Suppressor macrophage treated with lipopolysaccharide for 1 hour (primary cell): Measurements from ENCODE around the gene TAF4.
"Not testable (repeated sequence)": the region's sequence is repeated elsewhere in the genome, so short reads cannot be mapped to it uniquely, and the experiment has no call there.

Experiments used
- DNase-seq, 3 donors: peaks; one replicate each; pipeline ENCODE4 v3.0.0-alpha.2; 2020 to 2022

The TAF4 gene, protein sequence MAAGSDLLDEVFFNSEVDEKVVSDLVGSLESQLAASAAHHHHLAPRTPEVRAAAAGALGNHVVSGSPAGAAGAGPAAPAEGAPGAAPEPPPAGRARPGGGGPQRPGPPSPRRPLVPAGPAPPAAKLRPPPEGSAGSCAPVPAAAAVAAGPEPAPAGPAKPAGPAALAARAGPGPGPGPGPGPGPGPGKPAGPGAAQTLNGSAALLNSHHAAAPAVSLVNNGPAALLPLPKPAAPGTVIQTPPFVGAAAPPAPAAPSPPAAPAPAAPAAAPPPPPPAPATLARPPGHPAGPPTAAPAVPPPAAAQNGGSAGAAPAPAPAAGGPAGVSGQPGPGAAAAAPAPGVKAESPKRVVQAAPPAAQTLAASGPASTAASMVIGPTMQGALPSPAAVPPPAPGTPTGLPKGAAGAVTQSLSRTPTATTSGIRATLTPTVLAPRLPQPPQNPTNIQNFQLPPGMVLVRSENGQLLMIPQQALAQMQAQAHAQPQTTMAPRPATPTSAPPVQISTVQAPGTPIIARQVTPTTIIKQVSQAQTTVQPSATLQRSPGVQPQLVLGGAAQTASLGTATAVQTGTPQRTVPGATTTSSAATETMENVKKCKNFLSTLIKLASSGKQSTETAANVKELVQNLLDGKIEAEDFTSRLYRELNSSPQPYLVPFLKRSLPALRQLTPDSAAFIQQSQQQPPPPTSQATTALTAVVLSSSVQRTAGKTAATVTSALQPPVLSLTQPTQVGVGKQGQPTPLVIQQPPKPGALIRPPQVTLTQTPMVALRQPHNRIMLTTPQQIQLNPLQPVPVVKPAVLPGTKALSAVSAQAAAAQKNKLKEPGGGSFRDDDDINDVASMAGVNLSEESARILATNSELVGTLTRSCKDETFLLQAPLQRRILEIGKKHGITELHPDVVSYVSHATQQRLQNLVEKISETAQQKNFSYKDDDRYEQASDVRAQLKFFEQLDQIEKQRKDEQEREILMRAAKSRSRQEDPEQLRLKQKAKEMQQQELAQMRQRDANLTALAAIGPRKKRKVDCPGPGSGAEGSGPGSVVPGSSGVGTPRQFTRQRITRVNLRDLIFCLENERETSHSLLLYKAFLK

DNA sequence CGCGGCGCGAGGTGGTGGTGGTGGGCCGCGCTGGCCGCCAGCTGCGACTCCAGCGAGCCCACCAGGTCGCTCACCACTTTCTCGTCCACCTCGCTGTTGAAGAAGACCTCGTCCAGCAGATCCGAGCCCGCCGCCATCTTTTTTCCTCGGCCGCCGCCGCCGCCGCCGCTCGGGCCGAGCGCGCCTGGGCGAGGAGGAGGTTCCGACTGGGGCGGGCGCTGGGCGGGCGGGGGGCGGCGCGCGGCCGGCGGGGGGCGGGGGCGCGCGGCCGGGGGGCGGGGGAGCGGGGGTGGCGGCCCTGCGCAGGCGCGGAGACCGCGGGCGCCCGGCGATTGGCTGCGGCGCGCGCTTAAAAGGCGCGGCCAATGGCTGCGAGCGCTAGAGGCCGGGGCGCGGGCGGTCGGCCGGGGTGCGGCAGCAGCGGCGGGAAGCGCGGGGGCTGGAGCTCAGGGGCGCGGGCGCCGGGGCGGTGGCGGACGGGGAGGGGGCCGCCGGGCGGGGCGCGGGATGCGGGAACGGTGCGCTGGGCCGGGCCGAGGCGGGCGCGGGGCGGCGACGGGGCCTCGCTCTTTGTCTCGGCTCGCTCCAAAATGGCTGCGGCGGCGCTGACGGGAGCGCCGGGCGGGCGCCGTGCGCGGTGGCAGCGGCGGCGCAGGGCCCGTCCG lies at the start of gene TAF4:
TAF4 (minus strand) TSS at position 208 of the 665 bp plus-strand sequence; CDS start at position 137, 71 bp downstream.
- peak; percentile 84 to 96 (median 93) for DNase-seq

DNA sequence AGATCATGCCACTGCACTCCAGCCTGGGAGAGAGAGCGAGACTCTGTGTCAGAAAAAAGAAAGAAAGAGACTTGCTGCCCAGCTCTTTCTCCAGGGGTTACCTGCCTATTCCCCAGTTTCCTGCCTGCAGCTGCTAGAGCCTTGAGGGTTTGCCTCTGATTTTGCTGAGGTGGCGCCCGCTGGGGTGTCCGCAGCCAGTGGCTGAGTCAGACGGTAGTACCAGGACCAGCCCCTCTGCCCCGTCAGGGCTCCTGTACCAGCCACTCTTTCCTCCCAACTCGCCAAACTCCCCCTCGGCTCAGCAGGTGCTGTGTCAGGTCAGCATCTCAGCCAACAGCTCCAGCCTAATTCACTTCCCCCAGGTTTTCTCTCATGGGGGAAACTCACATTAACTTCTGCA lies 49.2 kb upstream of the TAF4 start:
- DNase-seq: no peak

DNA sequence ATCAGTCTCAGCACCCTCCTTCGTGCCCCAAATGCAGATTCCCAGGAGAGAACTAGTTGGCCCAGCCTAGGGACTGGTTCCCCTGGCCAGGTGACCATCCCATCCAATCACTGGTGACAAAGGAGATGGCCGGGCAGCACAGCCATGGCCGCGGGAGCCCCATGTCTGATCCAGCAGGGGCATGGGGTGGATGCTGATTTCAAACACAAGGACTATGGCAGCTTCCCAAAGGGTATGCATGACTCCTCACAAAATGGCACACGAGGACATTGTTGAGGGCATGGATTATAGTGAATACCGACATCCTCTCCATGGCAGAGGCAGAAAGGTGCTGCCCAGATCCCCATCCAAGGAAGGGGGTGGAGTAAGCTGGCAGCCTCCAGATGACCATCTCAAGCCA lies 46.7 kb upstream of the TAF4 start:
- no peak for DNase-seq

DNA sequence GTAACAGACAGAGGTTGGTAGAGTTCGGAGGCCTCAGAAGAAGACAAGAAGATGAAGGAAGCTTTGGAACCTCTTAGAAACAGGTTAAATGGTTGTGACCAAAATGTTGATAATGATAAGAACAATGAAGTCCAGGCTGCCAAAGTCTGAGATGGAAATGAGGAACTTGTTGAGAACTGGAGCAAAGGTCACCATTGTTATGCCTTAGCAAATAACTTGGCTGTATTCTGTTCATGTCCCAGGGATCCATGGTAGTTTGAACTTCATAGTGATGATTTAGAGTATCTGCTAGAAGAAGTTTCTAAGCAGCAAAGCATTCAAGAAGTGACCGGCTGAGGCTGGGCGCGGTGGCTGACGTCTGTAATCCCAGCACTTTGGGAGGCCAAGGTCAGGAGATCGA lies 45.5 kb upstream of the TAF4 start:
- DNase-seq: no peak

DNA sequence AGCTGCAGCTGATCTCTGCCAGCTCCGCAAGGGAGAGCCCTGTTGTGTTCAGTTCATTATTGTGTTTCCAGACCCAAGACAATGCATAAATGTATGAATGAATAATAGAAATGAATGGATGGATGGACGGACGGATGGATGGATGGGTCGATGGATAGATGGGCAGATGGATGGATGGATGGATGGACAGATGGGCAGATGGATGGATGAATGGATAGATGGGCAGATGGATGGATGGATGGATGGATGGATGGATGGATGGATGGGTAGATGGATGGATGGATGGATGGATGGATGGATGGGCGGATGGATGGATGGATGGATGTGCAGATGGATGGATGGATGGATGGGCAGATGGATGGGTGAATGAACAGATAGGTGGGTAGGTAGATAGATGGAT lies 39.9 kb upstream of the TAF4 start:
- DNase-seq: no peak

DNA sequence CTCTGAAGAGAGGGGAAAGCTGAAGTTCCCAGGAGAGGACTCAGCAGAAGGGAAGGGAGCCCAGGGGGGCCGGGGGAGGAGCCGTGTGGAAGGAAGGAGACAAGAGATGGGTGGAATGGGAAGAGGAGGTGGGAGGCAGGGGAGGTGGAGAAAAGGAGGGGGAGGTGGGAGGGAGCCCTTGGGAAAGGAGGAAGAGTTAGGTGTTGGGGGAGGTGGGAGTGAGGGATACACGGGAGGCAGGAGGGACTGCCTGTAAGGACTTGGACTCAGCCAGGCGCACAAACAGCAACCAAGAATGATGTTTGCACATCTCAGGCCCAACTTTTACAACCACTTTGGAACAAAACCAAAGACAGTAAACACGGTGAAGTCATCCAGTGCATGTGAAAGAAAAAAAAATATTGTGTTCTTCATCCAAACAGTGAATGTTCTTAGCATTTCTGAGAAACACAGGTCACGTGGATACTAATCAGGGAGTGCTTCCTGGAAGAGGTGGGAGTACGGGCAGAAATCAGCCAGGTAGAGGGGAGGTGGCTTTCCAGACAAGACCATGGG lies 39.2 kb upstream of the TAF4 start:
- no peak for DNase-seq

DNA sequence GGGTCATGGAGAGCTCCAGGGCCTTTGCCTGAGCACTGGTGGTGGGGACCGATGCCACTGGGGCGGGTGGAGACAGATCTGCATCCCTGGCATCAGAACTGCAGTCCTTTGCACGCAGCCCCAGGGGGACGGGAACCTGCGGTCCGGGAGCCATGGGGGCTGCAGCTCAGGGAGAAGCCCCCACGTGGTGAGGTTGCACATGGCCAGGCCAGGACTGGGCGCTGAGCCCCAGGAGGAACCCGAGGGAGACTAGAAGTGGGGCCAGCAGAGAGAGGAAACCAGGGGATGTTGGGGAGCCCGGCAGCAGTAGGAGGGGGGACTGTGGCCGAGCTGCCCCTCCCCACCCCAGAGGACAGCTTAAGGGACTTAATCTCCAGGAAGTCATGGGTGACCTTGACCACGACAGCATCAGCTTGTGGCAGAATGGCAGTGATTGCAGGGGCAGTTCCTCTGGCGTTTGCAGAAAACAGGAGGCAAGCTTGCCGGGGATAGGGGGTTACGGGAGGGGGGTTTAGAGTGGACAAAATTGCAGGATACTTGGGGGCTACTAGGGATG lies 38.6 kb upstream of the TAF4 start:
- no peak for DNase-seq

DNA sequence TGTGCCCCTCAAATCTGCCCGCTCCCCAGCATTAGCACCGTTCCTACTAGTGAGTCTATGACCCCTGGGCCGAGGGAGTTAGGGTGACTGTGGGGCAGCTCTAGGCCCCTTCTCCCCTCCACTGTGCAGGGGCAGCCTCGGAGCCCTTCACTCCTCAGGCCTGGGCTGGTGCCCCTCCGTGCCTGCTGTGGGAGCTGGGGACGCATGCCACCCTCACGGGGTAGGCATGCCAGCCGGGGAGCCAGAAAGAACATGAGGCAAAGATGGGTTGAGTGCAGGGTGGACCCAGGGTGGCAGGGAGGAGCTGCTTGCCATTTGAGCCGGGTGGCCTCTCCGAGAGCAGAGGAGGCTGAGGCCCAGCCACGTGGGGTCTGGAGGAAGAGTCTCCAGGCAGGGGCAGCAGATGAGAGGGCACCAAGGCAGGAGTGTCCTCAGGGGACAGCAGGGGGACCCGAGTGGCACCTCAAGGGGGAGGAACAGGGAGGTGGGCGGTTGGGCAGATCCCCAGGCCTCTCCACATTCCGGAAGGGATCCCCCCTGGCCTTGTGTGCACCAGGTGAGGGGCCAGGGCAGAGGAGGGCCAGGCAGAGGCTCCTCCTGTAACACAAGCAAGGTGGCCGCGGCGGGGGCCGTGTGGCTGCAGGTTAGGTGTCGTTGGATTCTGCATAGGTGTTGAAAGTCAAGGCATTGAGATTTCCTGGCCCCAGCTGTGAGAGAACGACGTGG lies 38.0 kb upstream of the TAF4 start:
- DNase-seq: no peak

DNA sequence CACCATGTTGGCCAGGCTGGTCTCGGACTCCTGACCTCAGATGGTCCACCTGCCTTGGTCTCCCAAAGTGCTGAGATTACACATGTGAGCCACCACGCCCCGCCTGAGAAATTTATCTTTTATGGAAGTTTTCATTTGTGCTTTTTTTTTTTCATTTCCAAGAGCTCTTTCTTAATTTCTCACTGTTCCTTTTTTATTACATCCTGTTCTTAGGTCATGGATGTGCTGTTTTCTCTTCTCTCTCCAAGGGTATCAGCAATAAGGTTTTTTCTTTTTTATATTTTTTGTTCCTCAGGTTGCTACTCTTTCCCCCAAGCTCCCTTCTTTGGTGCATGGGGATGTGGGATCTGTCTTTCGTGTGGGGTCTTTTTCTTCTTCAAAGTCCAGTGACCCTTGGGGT lies 35.4 kb upstream of the TAF4 start:
- no peak for DNase-seq

DNA sequence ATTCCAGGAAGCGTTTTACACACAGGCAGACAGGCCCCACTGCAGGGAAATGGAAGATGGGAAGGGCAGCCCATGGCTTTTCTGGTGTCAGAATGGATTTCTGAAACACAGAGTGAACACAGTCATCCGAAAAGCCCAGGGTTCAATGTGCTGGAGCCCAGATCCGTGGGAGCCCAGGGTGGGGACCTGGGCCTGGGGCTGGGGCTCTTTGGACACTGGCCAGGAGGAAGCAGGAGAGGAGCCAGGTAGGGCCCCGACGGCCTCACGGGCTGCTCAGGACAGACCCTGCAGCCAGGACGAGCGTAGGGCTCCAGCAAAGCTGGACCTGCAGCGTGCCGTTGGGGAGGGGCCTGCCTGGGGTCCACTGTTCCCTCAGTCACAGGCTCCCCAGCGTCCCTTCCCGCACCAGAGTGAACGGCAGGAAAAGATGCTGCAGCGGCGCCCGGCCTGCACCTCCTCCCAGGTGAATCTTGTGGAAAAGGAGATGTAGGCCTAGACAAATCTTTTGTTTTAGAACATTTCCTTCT lies 32.3 kb upstream of the TAF4 start:
- DNase-seq: no peak

DNA sequence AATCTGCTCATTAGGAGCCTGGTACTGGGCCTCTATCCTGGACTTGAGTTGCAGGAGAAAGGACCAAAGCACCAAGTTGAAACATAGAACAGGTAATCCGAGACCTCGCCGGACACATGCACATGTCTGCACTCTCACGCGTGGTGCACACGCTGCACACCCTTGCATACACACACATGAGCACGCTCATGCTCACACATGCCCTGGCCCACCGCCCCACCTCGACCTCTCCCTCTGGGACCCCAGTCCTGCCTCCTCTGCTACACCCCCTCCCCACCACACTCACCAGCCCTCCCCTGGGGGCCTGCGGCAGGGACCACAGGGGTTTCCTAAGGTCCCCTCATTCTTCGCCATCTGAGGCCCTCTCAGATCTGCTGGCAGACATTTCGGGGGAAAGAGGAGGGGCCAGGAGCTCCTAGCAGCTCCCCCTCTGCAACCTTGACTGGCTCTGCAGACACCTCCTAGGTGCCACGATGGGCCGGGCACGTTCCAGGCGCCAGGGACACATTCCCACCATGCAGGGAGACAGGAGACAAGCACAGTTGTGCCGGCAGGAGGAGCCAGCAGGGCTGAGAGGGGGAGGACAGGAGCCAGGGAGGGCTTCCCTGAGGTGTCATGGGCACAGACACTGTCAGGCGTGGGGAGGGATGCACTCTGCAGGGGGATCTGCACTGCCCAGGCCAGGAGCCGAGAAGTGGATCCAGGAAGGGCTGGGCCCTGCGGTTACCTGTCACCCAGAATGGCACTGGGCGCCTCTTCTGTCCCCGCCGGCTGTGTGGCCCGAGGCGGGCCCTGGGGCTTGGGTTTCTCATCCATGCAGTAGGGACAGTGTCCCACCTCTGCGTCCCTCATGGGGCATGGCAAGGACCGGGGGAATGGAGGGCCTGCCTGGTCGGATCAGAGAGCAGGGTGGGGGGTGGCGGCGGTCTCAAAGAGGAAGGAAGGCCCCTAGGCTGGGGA lies 31.0 kb upstream of the TAF4 start:
- DNase-seq: no peak

DNA sequence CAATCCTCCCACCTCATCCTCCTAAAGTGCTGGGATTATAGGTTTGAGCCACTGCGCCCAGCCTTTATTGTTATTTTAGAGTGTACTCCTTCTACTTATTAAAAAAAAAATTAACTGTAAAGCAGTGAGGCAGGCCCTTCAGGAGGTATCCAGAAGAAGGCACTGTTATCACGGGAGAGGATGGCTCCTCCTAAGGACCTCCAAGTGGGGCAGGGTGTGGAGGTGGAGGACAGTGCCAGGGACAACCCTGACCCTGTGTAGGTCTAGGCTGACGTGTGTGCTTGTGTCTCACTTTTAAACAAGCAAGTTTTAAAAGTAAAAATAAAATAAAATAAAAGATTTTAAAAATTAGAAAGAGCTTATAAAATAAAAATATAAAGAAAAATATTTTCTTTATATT lies 23.7 kb upstream of the TAF4 start:
- DNase-seq: no peak

DNA sequence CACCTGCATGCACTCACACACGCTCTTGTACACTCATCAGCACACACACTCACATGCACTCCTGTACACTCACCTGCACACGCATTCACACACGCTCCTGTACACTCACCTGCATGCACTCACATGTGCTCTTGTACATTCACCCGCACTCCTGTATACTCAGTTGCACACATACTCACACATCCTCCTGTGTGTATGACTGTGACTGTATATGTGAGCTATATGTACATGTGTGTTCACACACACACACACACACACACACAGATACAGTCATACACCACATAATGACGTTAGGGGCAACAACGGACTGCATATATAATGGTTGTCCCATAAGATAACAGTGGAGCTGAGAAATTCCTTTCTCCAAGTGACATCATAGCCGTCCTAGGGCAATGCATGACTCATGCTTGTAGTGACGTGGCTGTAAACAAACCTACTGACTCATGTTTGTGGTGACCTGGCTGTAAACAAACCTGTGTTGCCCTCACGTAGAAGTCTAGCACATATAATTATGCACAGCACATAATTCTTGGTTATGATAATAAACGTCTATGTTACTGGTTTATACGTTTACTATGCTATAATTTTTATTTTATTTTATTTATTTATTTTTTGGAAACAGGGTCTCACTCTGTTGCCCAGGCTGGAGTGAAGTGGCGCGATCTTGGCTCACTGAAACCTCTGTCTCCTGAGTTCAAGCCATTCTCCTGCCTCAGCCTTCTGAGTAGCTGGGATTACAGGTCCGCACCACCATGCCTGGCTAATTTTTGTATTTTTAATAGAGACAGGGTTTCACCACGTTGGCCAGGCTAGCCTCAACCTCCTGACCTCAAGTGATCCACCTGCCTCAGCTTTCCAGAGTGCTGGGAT lies 22.8 kb upstream of the TAF4 start:
- peak; percentile 62 to 84 (median 84) for DNase-seq

DNA sequence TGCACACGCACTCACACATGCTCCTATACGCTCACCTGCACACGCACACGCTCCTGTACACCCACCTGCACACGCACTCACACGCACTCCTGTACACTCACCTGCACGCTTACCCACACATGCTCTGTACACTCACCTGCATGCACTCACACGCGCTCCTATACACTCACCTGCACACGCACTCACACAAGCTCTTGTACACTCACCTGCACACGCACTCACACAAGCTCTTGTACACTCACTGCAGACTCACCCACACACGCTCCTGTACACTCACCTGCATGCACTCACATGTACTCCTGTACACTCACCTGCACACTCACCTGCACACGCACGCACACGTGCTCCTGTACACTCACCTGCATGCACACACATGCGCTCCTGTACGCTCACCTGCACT lies 22.0 kb upstream of the TAF4 start:
- DNase-seq: no peak

DNA sequence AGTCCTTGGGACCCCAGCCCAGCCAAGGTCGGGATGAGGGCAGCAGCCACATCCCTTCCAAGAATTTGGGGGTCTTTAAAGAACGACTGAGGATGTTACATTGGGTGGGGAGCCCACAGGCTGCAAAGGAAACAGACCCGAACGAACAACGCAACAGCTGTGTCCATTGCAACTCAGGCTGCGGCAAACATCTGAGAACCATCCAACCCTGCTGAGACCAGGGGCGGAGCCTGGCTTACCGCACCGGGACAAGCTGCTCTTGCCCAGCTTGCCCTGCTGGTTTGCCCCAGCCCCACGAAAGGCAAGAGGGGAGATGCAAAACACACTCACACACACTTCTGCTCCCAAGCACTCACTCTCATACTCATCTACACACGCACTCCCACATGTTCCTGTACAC lies 21.5 kb upstream of the TAF4 start:
- DNase-seq: no peak

DNA sequence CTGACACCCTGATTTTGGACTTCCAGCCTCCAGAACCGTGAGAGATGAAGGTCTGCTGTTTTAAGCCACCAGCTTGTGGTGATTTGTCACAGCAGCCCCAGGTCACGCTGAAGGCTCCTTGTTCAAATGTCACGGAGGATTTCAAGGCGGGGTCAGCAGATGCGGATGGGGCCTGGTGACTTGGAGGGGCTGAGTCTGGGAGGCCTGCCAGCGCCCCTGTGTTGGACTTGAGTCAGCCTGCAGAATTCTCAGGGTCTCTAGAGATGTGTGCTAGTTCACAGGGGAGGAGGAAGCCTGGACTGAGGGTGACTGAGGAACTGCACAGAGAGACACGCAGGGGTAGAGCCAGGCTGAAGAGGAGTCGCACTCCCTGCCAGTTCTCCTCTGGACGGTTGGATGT lies 19.5 kb upstream of the TAF4 start:
- no peak for DNase-seq

DNA sequence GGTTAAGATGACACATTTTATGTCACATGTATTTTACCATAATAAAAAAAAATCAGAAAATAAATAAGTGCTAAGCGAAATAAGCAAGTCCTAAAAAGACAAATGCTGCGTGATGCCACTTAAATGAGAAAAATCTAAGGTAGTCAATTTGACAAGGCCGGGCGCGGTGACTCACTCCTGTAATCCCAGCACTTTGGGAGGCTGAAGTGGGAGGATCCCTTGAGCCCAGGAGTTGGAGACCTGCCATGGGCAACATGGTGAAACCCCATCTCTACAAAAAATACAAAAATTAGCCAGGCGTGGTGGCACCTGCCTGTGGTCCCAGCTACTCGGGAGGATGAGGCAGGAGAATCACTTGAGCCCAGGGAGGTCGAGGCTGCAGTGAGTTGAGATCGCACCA lies 18.5 kb upstream of the TAF4 start:
- DNase-seq: not testable (repeated sequence)

DNA sequence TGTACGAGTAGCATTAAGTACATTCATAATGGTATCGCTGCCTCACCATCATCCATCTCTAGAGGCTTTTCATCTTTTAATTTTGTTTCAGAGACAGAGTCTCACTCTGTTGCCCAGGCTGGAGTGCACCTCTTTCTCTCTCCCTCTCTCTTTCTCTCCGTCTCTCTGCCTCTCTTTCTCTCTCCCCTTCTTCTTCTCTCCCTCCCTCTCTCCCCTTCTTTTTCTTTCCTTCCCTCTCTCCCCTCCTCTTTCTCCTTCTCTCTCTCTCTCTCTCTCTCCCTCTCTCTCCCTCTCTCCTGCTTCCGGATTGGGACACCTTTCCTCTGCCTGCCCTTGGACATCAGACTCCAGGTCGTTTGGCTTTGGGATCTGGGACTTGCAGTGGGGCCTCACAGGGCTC lies 17.6 kb upstream of the TAF4 start:
- DNase-seq: no peak
